CD4-positive, alpha-beta T cell treated with Interleukin-10 for 1 hour (primary cell): ENCODE measurements around the gene SLC7A6OS.
A peak's percentile ranks its signal among the peaks of the same experiment; 100 is the strongest.

Experiments
- DNase-seq: peaks from one replicate; pipeline ENCODE4 v3.0.0-alpha.2; 2020

Gene SLC7A6OS

GRCh38 chr16:68343137-68343536 is 32.4 kb upstream of the SLC7A6OS start:
- DNase-seq, result no peak

GRCh38 chr16:68342620-68343019 is 31.9 kb upstream of the SLC7A6OS start:
- DNase-seq, result no peak

GRCh38 chr16:68339214-68339613 is 28.5 kb upstream of the SLC7A6OS start:
- no peak for DNase-seq

- DNase-seq, result no peak
These were observed 27.8 kb upstream of the SLC7A6OS start for GRCh38 chr16:68338326-68339119.

- DNase-seq, result no peak
These were observed 24.4 kb upstream of the SLC7A6OS start for GRCh38 chr16:68335175-68335574.

DNA sequence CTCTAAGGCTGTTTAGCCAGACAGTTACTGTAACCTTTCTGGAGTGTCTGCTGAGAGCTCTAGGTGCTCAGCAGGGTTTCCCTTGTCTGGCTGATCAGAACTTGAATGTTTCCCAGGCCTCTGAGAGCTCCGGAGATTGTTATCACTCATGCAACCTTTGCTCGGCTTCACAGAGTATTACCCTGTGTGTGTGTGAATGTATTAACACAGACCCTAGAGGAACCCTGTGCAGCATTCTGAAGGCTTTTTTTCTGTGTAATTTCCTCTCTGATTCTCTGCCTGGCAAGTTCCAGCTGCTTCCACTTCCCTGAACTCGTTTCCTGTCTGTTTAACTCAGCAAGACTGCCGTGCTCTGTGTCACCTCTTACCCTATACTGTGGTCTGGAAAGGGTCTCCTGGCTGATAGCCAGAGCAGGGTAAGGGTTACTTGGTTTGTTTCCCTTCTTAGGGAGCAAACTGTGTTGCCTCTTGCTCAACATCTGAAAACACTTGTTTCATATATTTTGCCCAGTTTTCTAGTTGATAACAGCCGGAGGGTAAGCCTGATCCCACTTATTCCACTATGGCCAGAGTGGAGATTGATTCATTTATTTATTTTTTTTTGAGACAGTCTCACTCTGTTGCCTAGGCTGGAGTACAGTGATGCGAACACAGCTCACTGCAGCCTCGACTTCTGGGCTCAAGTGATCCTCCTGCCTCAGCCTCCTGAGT is 21.8 kb upstream of the SLC7A6OS start:
- no peak for DNase-seq

GRCh38 chr16:68331879-68332410 is 21.2 kb upstream of the SLC7A6OS start:
- DNase-seq, result no peak

- DNase-seq, result no peak
These were observed 18.2 kb upstream of the SLC7A6OS start for GRCh38 chr16:68328860-68329390.

GRCh38 chr16:68328151-68328859 is 17.6 kb upstream of the SLC7A6OS start:
- peak; percentile 85 for DNase-seq

DNA sequence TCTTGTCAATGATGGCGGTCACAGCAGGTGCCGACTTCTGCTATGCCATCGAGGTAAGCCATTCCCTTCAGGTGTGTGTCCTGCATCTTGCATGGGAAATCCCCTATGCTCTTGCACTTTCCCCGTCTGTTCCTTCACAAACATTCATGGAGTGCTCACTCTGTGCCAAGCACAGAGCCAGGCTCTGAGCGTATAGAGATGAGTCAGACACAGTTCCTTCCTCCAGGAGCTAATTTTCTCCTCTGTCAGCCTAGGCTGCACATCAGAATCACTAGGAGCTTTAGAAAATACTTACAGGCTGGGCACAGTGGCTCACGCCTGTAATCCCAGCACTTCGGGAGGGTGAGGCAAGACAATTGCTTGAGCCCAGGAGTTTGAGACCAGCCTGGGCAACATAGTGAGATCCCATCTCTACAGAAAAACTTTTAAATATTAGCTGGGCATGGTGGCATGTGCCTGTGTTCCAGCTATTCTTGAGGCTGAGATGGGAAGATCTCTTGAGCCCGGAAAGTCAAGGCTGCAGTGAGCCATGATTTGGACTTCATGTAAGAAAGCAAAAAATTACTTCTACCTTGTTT is 14.1 kb upstream of the SLC7A6OS start:
- no peak for DNase-seq

DNA sequence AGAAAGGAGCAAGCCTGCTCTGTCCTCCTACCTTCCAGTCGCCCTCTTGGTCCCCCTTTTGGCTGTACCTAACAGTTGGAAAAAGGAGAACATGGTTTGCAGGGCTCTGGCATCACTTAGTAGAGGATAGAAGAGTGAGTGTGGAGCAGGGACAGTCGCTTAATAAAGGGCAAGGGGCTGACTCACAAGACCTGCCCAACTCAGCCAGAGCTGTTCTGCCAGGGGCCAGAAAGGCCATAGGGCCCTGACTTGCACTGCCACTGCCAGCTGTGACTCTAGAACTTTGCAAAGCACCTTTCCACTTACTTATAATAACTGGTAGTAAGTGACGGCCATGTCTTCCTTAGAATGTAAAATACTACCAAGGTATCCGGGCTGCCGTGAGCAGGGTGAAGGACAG is 13.6 kb upstream of the SLC7A6OS start:
- DNase-seq, result no peak

GRCh38 chr16:68319185-68319908 is 8.6 kb upstream of the SLC7A6OS start:
- DNase-seq, result no peak

DNA sequence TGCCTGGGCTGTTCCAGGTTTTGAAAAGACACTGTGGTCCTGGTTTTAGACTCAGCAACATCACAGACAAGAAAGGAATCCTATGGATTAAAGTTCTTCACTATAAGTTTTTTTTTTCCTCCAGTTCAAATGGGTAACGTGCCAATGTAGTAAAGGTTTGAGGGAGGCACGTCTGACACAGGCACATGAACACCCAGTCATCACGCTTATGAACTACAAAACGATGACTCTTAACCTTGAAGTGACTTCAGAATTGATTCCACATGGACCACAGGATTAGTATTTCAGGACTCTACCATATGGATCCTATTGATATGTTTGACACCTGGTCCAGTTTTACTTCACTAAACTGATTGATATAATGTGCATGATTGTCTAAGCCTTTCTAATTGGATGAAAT is 2.4 kb upstream of the SLC7A6OS start:
- DNase-seq, result no peak

DNA sequence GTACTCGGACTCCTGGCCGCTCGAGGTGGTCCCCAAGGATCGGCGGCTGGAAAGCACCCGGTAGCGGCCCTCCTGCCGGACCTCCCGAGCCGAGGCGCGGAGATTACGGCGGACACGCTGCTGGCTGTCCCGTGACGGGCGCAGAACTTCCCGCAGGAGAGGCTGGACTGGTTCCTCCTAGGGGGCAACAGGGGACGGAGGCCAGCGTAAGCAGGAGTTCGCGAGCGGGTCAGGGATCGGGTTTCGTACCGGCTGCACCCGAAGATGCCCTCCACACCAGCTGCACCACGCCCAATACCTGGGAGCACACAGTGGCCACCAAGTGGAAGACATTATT is 341 bp downstream of the SLC7A6OS start:
- no peak for DNase-seq

GRCh38 chr16:68309799-68310198 is 947 bp downstream of the SLC7A6OS start:
- peak; percentile 24 for DNase-seq

DNA sequence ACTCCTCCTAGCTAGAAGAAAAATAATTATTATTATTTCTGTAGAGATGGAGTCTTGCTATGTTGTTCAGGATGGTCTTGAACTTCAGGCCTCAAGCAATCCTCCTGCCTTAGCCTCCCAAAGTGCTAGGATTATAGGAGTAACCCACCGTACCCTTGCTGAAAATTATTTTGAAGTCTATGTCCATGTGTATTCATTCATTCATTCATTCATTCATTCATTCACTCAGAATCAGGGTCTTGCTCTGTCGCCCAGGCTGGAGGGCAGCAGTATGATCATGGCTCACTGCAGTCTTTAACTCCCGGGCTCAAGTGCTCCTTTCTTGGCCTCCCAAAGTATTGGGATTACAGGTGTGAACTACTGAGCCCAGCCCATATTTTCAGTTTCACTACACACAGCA is 4.1 kb downstream of the SLC7A6OS start:
- no peak for DNase-seq

- DNase-seq, result no peak
These were observed 9.8 kb downstream of the SLC7A6OS start for GRCh38 chr16:68300734-68301459.

GRCh38 chr16:68299571-68300453 is 10.9 kb downstream of the SLC7A6OS start:
- DNase-seq, result no peak

GRCh38 chr16:68298907-68299561 is 11.7 kb downstream of the SLC7A6OS start:
- DNase-seq, result no peak

- no peak for DNase-seq
These were observed 12.4 kb downstream of the SLC7A6OS start for GRCh38 chr16:68298312-68298711.
